ENCODE results near the gene FTCDNL1.

Gene FTCDNL1

GRCh38 chr2:199810422-199811171 is 40.4 kb downstream of the FTCDNL1 start:
- no peak overlapping the region for H3K4me3 ChIP-seq (ENCODE audit: low read depth, low read length)
- no peak for TF ChIP-seq CTCF (IDR thresholded peaks at IDR 0.05; ENCODE audit: low read depth, low read length)

DNA sequence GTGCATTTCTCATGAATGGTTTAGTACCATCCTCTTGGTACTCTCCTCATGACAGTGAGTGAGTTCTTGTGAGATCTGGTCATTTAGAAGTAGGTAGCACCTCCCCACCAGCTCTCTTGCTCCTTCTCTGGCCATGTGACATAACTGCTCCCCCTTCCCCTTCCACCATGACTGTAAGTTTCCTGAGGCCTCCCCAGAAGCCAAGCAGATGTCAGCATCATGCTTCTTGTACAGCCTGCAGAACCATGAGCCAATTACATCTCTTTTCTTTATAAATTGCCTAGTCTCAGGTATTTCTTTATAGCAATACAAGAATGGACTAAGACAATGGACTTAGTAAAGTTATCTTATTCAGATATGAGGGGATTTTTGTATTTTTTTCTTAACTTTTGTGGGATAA is 43.0 kb downstream of the FTCDNL1 start:
- TF ChIP-seq CTCF (IDR thresholded peaks at IDR 0.05; ENCODE audit: low read depth, low read length): no peak
- no peak overlapping the region for H3K4me3 ChIP-seq (ENCODE audit: low read depth, low read length)

GRCh38 chr2:199806179-199806578 is 44.8 kb downstream of the FTCDNL1 start:
- TF ChIP-seq CTCF (IDR thresholded peaks at IDR 0.05; ENCODE audit: low read depth, low read length): no peak
- H3K4me3 ChIP-seq (ENCODE audit: low read depth, low read length): 0 out of 2 replicates have a peak overlapping the region, but pooled peaks have one; percentile 18

GRCh38 chr2:199804831-199805230 is 46.2 kb downstream of the FTCDNL1 start:
- no peak for TF ChIP-seq CTCF (IDR thresholded peaks at IDR 0.05; ENCODE audit: low read depth, low read length)

DNA sequence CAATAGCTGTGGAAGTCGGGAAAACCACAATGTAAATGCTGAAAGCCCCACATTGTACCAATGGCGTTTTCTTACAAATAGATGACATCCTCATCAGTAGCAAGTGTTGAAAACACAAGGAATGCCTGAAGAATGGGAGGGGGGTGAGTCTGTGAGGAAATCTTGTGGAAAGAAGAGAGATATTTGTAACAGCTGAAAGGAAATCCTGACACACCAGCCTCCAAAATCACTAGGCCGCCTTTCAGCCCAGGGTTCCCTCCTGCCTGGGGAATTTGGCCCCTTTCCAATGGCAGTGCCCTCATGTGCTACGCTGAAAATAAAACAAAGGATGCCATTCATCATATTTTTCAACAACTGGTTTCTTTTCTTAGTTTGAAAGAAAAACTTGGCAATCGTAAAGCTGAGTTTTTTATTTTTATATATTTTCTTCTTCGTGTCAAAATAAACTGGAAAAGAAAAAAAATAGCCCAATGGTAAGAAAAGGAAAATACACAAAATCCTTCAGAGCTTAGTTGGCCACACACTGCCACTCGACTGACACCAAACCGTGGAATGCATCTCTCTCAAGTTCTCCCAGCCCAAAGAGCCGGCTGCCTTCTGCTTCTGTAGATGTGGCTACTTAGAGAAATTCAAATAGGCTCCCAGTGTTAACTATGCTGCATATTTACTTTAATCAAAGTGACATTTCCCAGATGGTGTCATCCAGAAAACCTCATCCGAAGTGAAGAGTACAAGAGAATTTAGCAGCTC is 52.0 kb downstream of the FTCDNL1 start:
- H3K4me3 ChIP-seq (ENCODE audit: low read depth, low read length): no peak overlapping the region
- TF ChIP-seq CTCF (IDR thresholded peaks at IDR 0.05; ENCODE audit: low read depth, low read length): no peak

More at GRCh38 chr2:199804831-199805230, 46.2 kb downstream of the FTCDNL1 start:
- no peak overlapping the region for H3K4me3 ChIP-seq (ENCODE audit: low read depth, low read length)

GRCh38 chr2:199797431-199798403 is 53.3 kb downstream of the FTCDNL1 start:
- no peak overlapping the region for H3K4me3 ChIP-seq (ENCODE audit: low read depth, low read length)
- TF ChIP-seq CTCF (IDR thresholded peaks at IDR 0.05; ENCODE audit: low read depth, low read length): no peak
